Stimulated activated CD8-positive, alpha-beta memory T cell treated with anti-CD3 and anti-CD28 coated beads, Interleukin-7, amount 100 ng/mL, for 4 hours (primary cell): ENCODE results near the gene CWC27.
A peak's percentile ranks its signal among the peaks of the same experiment; 100 is the strongest.

Experiments
- DNase-seq, 2 donors: peaks; one replicate each; pipeline ENCODE4 v3.0.0-alpha.2; 2020; ENCODE audit warnings: low read depth in 2 of 2

The CWC27 gene

GRCh38 chr5:65035211-65036206, 266.8 kb downstream of the CWC27 start:
- DNase-seq = peak; percentile 73 to 78

- DNase-seq = no peak
These were observed 269.4 kb downstream of the CWC27 start for GRCh38 chr5:65037831-65038815.

- DNase-seq = no peak
These were observed 272.8 kb downstream of the CWC27 start for GRCh38 chr5:65041296-65042158.

GRCh38 chr5:65043843-65044359, 275.2 kb downstream of the CWC27 start:
- DNase-seq = no peak

GRCh38 chr5:65047225-65047624, 278.5 kb downstream of the CWC27 start:
- DNase-seq = no peak

GRCh38 chr5:65047948-65048690, 279.4 kb downstream of the CWC27 start:
- DNase-seq = no peak

- DNase-seq = no peak
These were observed 281.4 kb downstream of the CWC27 start for GRCh38 chr5:65050140-65050539.

- DNase-seq = no peak
These were observed 282.2 kb downstream of the CWC27 start for GRCh38 chr5:65050826-65051498.

GRCh38 chr5:65055938-65056337, 287.2 kb downstream of the CWC27 start:
- DNase-seq = no peak

GRCh38 chr5:65059681-65060598, 291.2 kb downstream of the CWC27 start:
- no peak for DNase-seq

GRCh38 chr5:65061250-65061973, 292.7 kb downstream of the CWC27 start:
- no peak for DNase-seq

GRCh38 chr5:65061974-65062353, 293.2 kb downstream of the CWC27 start:
- no peak for DNase-seq

GRCh38 chr5:65062469-65063083, 293.8 kb downstream of the CWC27 start:
- no peak for DNase-seq

GRCh38 chr5:65065001-65065511, 296.3 kb downstream of the CWC27 start:
- no peak for DNase-seq

- DNase-seq = no peak
These were observed 297.8 kb downstream of the CWC27 start for GRCh38 chr5:65066387-65067146.

- no peak for DNase-seq
These were observed 298.4 kb downstream of the CWC27 start for GRCh38 chr5:65067147-65067506.
